Esophagus muscularis mucosa (tissue), 4 donors: Measurements from ENCODE around the gene ANKRD6. TPM values are rescaled to one million over a fixed set of nuclear protein-coding genes. Genes with fewer than 3 reads are reported as not detected.

Experiments used
- DNase-seq: peaks from one replicate; pipeline ENCODE4 v3.0.0-alpha.2; 2017; ENCODE audit errors: extremely low spot score
- H3K27ac ChIP-seq, 4 donors: fragments of 200-600 bp; sonication (generic); replicated peaks in 1 of 4; 1 replicate in 3 of 4; 2 replicates in 1 of 4; pipeline ENCODE4 v1.5.1; 2016 to 2019; ENCODE audit warnings: mild to moderate bottlenecking in 1 of 4
- H3K27me3 ChIP-seq, 4 donors: fragments of 200-600 bp; sonication (generic); one replicate each; pipeline versions ENCODE4 v1.5.1 to v1.6.0; 2016 to 2019
- H3K36me3 ChIP-seq, 4 donors: fragments of 200-600 bp; sonication (generic); one replicate each; pipeline ENCODE4 v1.5.1; 2016 to 2019
- H3K4me1 ChIP-seq, 4 donors: fragments of 200-600 bp; sonication (generic); one replicate each; pipeline ENCODE4 v1.5.1; 2016 to 2019
- H3K4me3 ChIP-seq, 4 donors: fragments of 200-600 bp; sonication (generic); 1 replicate in 2 of 4; 2 replicates in 2 of 4; pipeline ENCODE4 v1.5.1; 2016 to 2019; ENCODE audit warnings: mild to moderate bottlenecking in 4 of 4, moderate library complexity in 1 of 4
- H3K9me3 ChIP-seq, 4 donors: fragments of 200-600 bp; sonication (generic); 1 replicate in 3 of 4; 2 replicates in 1 of 4; pipeline ENCODE4 v1.5.1; 2016 to 2019
- EP300 ChIP-seq: sonication (generic); formaldehyde crosslinking; IDR thresholded peaks from one replicate; pipeline ENCODE4 v1.6.1; 2017; ENCODE audit warnings: antibody characterized with exemption
- POLR2A ChIP-seq: fragments of 450-650 bp; IDR thresholded peaks from one replicate; pipeline ENCODE4 v1.6.1; 2017; ENCODE audit warnings: antibody characterized with exemption, moderate library complexity, mild to moderate bottlenecking, low read depth
- POLR2AphosphoS5 ChIP-seq, 2 donors: sonication (generic); formaldehyde crosslinking; IDR thresholded peaks; one replicate each; pipeline ENCODE4 v1.6.1; 2017; ENCODE audit warnings: antibody characterized with exemption in 2 of 2
- whole genome bisulfite sequencing: methylation state at CpG from one replicate; pipeline ENCODE4 v1.1.5; 2018; 5-methylcytosine and 5-hydroxymethylcytosine counted together
- intact Hi-C: fragments of 100-400 bp; cut with DNase I; formaldehyde crosslinking; loops from one replicate; pipeline ENCODE4 v1.15.1; 2023
- total RNA-seq, 4 donors: library from RNA; depleted of rRNA; stranded (reverse); fragments of >200 nt; gene quantifications; one replicate each; pipeline versions ENCODE4 v1.1.0 to v1.2.1, GENCODE V29; 2016
- TF ChIP-seq, protein P1 (sequence below), 3 experiments: fragments of 200-600 bp in 2 of 3; fragments of 450-650 bp in 1 of 3; sonication (generic) in 2 of 3; IDR thresholded peaks; one replicate each; pipeline ENCODE4 v1.5.1; 2017 to 2019; ENCODE audit warnings: antibody characterized with exemption in 3 of 3, mild to moderate bottlenecking in 2 of 3, moderate library complexity in 1 of 3

ANKRD6 gene
- total RNA-seq, 4 donors from 2014 or later = 9.1 to 18.9 (median 10.7) TPM

- Histone ChIP-seq H3K9me3 (no peaks in the 10 kb centered on the region), H3K4me3 (no peak overlapping the region), H3K27me3 (no peaks in the 10 kb centered on the region), H3K4me1 (peaks cover 0 to 4% (median 0%) of the 10 kb centered on the region in 4 donors), H3K36me3 (no peaks in the 10 kb centered on the region), H3K27ac (no peak overlapping the region)
- intact Hi-C loops = no loop called here
- DNase-seq = no peak
- 88% methylated on average over 11 of the region's 11 CpGs for WGBS
- TF ChIP-seq POLR2AphosphoS5 (IDR thresholded peaks at IDR 0.05) (no peak), POLR2A (no peak), EP300 (no peak)
- TF ChIP-seq, protein P1, sequence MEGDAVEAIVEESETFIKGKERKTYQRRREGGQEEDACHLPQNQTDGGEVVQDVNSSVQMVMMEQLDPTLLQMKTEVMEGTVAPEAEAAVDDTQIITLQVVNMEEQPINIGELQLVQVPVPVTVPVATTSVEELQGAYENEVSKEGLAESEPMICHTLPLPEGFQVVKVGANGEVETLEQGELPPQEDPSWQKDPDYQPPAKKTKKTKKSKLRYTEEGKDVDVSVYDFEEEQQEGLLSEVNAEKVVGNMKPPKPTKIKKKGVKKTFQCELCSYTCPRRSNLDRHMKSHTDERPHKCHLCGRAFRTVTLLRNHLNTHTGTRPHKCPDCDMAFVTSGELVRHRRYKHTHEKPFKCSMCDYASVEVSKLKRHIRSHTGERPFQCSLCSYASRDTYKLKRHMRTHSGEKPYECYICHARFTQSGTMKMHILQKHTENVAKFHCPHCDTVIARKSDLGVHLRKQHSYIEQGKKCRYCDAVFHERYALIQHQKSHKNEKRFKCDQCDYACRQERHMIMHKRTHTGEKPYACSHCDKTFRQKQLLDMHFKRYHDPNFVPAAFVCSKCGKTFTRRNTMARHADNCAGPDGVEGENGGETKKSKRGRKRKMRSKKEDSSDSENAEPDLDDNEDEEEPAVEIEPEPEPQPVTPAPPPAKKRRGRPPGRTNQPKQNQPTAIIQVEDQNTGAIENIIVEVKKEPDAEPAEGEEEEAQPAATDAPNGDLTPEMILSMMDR (IDR thresholded peaks at IDR 0.05) = no peak
These were observed 98.0 kb downstream of the ANKRD6 start for GRCh38 chr6:89530982-89531381.

- Histone ChIP-seq H3K4me3 (no peak overlapping the region), H3K9me3 (no peaks in the 10 kb centered on the region), H3K36me3 (no peaks in the 10 kb centered on the region), H3K27ac (no peak overlapping the region), H3K4me1 (no peaks in the 10 kb centered on the region), H3K27me3 (no peaks in the 10 kb centered on the region)
- DNase-seq = no peak
- intact Hi-C loops = no loop called here
- 92% methylated on average over 5 of the region's 5 CpGs for WGBS
- TF ChIP-seq, protein P1 (IDR thresholded peaks at IDR 0.05) = no peak
- TF ChIP-seq POLR2AphosphoS5 (IDR thresholded peaks at IDR 0.05) (no peak), EP300 (no peak), POLR2A (no peak)
These were observed 103.3 kb downstream of the ANKRD6 start for GRCh38 chr6:89536231-89536630.

DNA sequence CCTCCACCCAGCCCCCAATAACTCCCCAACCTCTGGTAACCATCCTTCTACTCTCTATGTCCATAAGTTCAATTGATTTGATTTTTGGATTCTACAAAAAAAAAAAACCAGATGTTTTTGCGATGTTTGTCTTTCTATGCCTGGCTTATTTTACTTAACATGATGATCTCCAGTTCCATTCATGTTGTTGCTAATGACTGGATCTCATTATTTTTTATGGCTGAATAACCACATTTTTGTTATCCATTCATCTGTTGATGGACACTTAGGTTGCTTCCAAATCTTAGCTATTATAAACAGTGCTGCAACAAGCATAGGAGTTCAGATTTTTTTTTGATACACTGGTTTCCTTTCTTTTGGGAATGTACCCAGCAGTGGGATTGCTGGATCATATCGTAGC, 106.8 kb downstream of the ANKRD6 start:
- H3K4me3 ChIP-seq = no peak overlapping the region
- H3K27me3 ChIP-seq = no peaks in the 10 kb centered on the region
- H3K36me3 ChIP-seq = no peaks in the 10 kb centered on the region
- no peaks in the 10 kb centered on the region for H3K4me1 ChIP-seq
- TF ChIP-seq EP300 (no peak), POLR2A (no peak), POLR2AphosphoS5 (IDR thresholded peaks at IDR 0.05) (no peak)
- TF ChIP-seq, protein P1 (IDR thresholded peaks at IDR 0.05) = no peak
- WGBS = 91% methylated on average over 2 of the region's 2 CpGs
- intact Hi-C loops = no loop called here
- no peaks in the 10 kb centered on the region for H3K9me3 ChIP-seq
- no peak overlapping the region for H3K27ac ChIP-seq
- no peak for DNase-seq

DNA sequence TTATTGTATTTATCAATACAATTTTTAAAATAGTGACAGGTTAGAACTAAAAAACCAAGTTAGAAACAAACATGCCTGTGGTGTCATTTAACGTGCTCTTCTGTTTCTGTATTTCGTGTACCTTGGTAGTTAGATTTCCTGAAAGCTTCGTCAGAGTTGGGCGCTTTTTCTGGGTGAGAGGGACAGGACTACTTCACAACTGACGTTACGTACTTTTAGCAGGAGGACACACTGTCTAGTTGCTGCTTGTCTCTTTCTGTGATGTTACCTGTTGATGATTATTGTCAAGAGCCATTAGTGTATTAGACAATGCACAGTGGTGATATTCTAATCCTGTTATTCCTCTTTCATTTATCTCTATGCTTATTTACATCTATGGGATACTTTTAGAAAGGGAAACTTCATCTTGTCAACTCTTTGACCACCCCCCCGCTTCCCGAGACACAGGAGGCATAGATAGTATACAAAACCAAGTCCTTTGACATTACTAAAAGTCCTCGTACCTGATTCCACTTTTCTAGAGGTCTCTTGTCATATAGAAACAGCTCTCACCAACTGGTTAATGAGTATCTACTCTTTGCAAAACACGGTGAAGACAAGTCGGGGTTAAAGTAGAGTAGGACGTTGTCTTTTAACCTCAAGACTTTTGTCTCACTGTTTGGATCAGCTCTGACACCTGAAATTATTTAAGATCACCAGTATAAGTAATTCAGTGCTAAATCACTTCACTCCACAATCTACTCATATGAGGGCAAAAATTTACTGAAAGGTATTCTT, 109.3 kb downstream of the ANKRD6 start:
- TF ChIP-seq POLR2A (no peak), POLR2AphosphoS5 (IDR thresholded peaks at IDR 0.05) (no peak), EP300 (no peak)
- TF ChIP-seq, protein P1 (IDR thresholded peaks at IDR 0.05) = no peak
- intact Hi-C loops = no loop called here
- H3K9me3 ChIP-seq = no peaks in the 10 kb centered on the region
- WGBS = 95% methylated on average over 12 of the region's 12 CpGs
- no peaks in the 10 kb centered on the region for H3K36me3 ChIP-seq
- H3K4me1 ChIP-seq = no peaks in the 10 kb centered on the region
- no peak for DNase-seq
- no peaks in the 10 kb centered on the region for H3K27me3 ChIP-seq
- no peak overlapping the region for H3K4me3 ChIP-seq
- no peak overlapping the region for H3K27ac ChIP-seq
